ENCODE data around the gene SLC4A7.

- TF ChIP-seq CTCF (IDR thresholded peaks at IDR 0.05; ENCODE audit: insufficient read depth, low read length): no peak
- TF ChIP-seq POLR2AphosphoS5 (IDR thresholded peaks at IDR 0.05; ENCODE audit: low read depth): no peak
- TF ChIP-seq REST (IDR thresholded peaks at IDR 0.05; ENCODE audit: insufficient replicate concordance, low read depth): no peak
- no peak for TF ChIP-seq GABPA (IDR thresholded peaks at IDR 0.05; ENCODE audit: low read depth)
Measured at GRCh38 chr3:27378331-27378730, 105.9 kb downstream of the SLC4A7 start.

Measured in HL-60 (cell line).